ACC112 (cell line): ENCODE results near the gene WDR38.

Experiments
- H2AFZ ChIP-seq: fragments of 200-600 bp; sonication (generic); one replicate; pipeline ENCODE4 v1.6.0; 2017; ENCODE audit warnings: antibody characterized with exemption, low read length; ENCODE audit not compliant: unreplicated experiment
- H3K27ac ChIP-seq: fragments of 200-600 bp; sonication (generic); 2 replicates; pipeline ENCODE4 v1.5.1; 2014; ENCODE audit warnings: low read depth, mild to moderate bottlenecking, antibody characterized with exemption, low read length, moderate library complexity
- H3K27me3 ChIP-seq: fragments of 200-600 bp; sonication (generic); 2 replicates; pipeline ENCODE4 v1.6.1; 2014; ENCODE audit warnings: mild to moderate bottlenecking, antibody characterized with exemption, low read length, moderate library complexity, mixed read lengths; ENCODE audit not compliant: insufficient read depth
- H3K36me3 ChIP-seq: fragments of 200-600 bp; sonication (generic); 2 replicates; pipeline ENCODE4 v1.6.1; 2016; ENCODE audit warnings: mild to moderate bottlenecking, antibody characterized with exemption, low read length, moderate library complexity, mixed read lengths; ENCODE audit not compliant: insufficient read depth
- H3K4me1 ChIP-seq: fragments of 200-600 bp; sonication (generic); one replicate; pipeline ENCODE4 v1.6.1; 2016; ENCODE audit warnings: low read length, mixed read lengths; ENCODE audit not compliant: insufficient read depth, unreplicated experiment, control insufficient read depth
- H3K4me3 ChIP-seq: fragments of 200-600 bp; sonication (generic); 2 replicates; pipeline ENCODE4 v1.5.1; 2014; ENCODE audit warnings: mild to moderate bottlenecking, low read depth, low read length
- H3K79me2 ChIP-seq: fragments of 200-600 bp; sonication (generic); one replicate; pipeline ENCODE4 v1.6.0; 2016; ENCODE audit warnings: low read length; ENCODE audit not compliant: control insufficient read depth, unreplicated experiment, insufficient read depth

Gene WDR38

DNA sequence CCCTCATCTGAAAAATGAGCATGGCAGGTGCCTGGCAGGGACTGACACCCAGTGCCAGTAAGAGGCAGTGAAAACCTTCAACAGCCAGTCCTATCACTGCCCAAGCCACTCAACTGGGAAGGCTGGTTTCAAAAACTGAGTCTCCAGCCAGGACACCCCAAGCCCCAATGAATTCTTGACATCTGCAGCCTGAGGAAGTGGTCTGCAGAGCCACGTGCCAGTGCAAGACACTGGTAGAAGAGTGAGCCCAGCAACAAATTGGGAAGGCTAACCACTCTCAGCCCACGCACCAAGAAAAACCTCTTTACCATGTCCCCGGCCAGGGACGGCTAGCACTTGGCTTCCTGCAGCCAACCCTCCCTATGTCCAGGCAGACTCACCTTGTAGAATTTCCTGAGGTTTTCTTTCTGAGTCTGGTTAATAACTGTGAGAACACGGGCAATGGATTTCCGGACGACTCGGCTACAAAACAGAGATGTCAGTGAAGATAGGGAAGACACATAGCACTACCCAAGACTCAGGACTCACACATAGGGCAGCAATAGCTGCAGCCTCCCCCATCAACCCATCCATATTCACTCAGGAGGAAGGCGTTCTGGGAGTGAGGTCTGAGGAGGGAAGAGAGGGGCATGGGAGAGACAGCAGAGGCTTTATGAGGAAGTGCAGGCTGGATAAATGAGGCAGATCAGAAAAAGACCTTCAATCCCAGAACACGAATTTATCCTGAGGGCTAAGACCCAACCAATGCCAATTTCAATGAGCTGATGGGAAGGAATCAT, 6.7 kb downstream of the WDR38 start:
- Histone ChIP-seq H2AFZ (no peak overlapping the region), H3K27ac (no peak overlapping the region), H3K36me3 (peaks cover 24% of the 10 kb centered on the region), H3K4me1 (peaks cover 29% of the 10 kb centered on the region), H3K4me3 (peak overlapping the region; percentile 88), H3K79me2 (peaks cover 30% of the 10 kb centered on the region), H3K27me3 (no peaks in the 10 kb centered on the region)

DNA sequence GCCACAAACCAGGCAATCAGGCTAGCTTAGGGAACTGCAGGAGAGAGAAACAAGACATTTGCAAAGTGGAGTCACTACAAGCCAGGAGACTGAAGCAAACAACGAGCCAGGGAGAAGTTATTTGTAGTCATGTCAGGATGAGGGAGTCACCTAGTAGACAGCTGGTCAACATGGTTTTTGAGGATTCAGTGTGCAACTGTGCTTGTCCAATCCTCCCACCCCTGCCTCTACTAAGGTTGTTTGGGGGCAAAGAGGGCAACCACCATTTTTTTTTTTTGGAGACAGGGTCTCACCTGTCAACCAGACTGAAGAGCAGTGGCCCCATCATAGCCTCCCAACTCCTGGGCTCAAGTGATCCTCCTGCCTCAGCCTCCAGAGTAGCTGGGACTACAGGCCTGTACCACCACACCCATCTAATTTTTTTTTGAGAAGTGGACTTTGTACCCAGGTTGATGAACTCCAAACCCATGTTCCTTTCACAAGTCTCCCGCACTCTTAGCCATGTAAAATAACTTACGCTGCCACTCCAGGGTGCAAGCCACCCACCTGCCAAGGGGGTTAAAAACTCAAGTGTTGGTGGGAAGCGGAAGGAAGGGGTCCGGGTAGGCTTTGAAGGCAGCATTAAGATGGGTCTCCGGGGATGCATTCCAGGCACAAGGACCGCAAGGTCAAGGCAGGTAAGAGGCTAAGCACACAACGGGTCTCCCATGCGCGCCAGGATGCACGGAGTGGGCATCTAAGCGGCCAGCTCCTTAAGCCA, 7.5 kb downstream of the WDR38 start:
- Histone ChIP-seq H2AFZ (no peak overlapping the region), H3K27ac (no peak overlapping the region), H3K4me1 (peaks cover 29% of the 10 kb centered on the region), H3K4me3 (peak overlapping the region; percentile 88), H3K27me3 (no peaks in the 10 kb centered on the region), H3K79me2 (peaks cover 30% of the 10 kb centered on the region), H3K36me3 (peaks cover 24% of the 10 kb centered on the region)

DNA sequence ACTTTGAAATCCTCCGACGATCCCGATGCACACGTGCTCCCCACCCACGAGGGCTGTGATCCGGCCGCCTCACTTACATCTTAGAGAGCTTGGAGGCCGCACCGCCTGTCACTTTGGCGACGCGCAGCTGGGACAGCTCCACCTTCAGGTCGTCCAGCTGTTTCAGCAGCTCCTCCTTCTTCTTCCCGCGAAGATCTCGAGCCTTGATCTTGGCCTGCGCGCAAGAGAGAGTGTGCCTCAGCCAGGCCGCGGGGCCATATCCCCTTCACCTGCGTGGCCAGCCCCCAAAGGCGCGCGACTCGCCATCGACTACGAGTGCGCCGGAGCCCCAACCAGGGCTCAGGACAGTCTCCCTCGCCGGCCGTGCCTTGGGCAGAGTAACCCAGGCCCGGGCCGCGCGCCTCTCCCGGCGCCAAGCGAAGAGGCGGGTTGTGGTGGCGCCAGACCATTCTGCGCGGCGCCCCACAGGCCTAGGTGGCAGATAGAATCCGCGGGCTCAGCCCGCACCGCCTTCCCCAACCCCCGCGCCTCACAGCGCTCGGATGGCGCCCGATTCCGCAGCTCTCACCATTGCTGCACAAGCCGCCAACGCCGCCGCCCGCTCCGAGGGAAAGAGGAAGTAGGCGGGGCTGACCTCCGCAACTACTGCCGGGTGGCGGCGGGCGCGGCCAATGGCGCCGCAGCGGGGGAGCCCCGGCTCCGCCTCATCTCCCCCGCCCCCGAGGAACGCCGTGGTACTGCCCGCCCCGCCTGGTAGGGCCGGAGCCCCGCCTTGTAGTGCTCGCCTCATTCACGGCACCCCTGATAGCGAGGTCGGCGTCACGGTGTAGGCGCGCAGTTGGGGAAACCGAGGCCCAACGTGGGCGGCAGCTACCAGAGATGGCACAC, 8.3 kb downstream of the WDR38 start, which contains the start of the genes ARPC5L and RPL35:
Gene ARPC5L, plus strand, starts transcription at position 789 of the 888 bp plus-strand sequence. CDS start 7,161 bp downstream, outside the sequence.
Gene RPL35, minus strand, starts transcription at position 616 of the 888 bp plus-strand sequence. Its CDS starts 45 bp downstream, at position 571.
- H2AFZ ChIP-seq, result peak within 1 kb of the TSS; percentile 87
- peak within 1 kb of the TSS; percentile 88 for H3K4me3 ChIP-seq
- H3K27me3 ChIP-seq, result no peaks in the 10 kb centered on the region
- peaks cover 29% of the 10 kb centered on the region for H3K4me1 ChIP-seq
- H3K79me2 ChIP-seq, result peaks cover 30% of the 10 kb centered on the region
- H3K36me3 ChIP-seq, result peaks cover 24% of the 10 kb centered on the region
- peak within 1 kb of the TSS; percentile 74 for H3K27ac ChIP-seq

- Histone ChIP-seq H3K79me2 (peaks cover 42% of the 10 kb centered on the region), H3K36me3 (peaks cover 22% of the 10 kb centered on the region), H3K4me3 (no peak overlapping the region), H3K4me1 (peaks cover 29% of the 10 kb centered on the region), H3K27me3 (no peaks in the 10 kb centered on the region), H2AFZ (peak overlapping the region; percentile 4), H3K27ac (no peak overlapping the region)
Measured at GRCh38 chr9:124863371-124863871, 10.2 kb downstream of the WDR38 start.

GRCh38 chr9:124868511-124869465, 15.5 kb downstream of the WDR38 start:
- peaks cover 17% of the 10 kb centered on the region; the same call in 1 of the 2 replicates for H3K36me3 ChIP-seq
- peaks cover 33% of the 10 kb centered on the region for H3K4me1 ChIP-seq
- H2AFZ ChIP-seq, result peak overlapping the region; percentile 80
- H3K27ac ChIP-seq, result peak overlapping the region; percentile 83
- no peaks in the 10 kb centered on the region for H3K27me3 ChIP-seq
- H3K79me2 ChIP-seq, result peaks cover 61% of the 10 kb centered on the region
- peak overlapping the region; percentile 78 for H3K4me3 ChIP-seq

DNA sequence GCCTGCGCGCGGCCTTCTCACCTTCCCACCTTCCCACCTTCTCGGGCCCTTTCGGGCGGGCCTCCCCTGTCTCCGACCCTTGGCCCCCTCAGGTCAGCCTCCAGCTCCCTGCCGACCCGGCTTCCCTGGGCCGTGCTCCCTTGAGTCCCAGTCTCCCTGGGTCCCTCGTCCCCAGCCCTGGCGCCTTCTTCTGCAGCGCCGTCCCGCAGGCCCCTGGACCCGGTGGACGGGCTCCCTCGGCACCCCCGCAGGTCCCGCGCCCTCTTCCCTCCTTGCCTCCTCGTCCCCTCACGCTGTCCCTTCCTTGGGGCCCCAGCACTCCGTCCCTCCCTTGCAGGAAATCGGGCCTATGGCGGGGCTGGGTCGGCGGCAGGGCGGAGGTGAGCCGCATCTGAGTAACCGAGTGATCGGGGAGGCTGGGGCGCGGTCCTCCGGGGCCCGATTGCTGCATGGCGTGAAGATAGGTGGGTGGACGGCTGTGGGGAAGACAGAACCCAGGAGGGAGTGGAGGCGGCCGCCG, 16.3 kb downstream of the WDR38 start:
- H3K27me3 ChIP-seq, result no peaks in the 10 kb centered on the region
- H3K79me2 ChIP-seq, result peaks cover 69% of the 10 kb centered on the region
- peak overlapping the region; percentile 80 for H2AFZ ChIP-seq
- H3K4me3 ChIP-seq, result peak overlapping the region; percentile 78
- peaks cover 33% of the 10 kb centered on the region for H3K4me1 ChIP-seq
- H3K36me3 ChIP-seq, result peaks cover 19% of the 10 kb centered on the region; the same call in 1 of the 2 replicates
- peak overlapping the region; percentile 83 for H3K27ac ChIP-seq

GRCh38 chr9:124869986-124870560, 16.8 kb downstream of the WDR38 start:
- H3K27ac ChIP-seq, result peak overlapping the region; percentile 83
- H3K4me1 ChIP-seq, result peaks cover 33% of the 10 kb centered on the region
- no peak overlapping the region for H2AFZ ChIP-seq
- peaks cover 74% of the 10 kb centered on the region for H3K79me2 ChIP-seq
- peak overlapping the region; percentile 78 for H3K4me3 ChIP-seq
- no peaks in the 10 kb centered on the region for H3K27me3 ChIP-seq
- peaks cover 22% of the 10 kb centered on the region; the same call in 1 of the 2 replicates for H3K36me3 ChIP-seq

DNA sequence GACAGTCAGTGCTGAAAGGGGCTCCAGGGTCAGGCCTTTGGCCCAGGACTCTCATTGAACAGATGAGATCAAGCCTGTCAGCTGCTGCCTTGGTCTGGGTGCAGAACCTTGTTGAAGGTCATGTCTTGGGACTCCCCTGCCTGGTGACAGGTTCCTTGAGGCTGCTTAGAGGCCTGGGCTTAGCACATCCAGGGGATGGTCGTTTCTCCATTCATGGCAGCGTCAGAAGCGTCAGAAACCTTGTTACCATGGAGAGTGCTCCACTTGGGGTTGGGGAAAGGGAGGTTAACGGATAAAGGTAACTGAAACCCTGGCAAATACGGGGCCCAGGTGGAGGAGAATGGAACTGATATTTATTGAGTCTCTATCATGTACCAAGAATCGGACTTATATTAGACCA, 17.5 kb downstream of the WDR38 start:
- Histone ChIP-seq H3K36me3 (peaks cover 28% of the 10 kb centered on the region), H3K4me1 (peaks cover 33% of the 10 kb centered on the region), H3K27me3 (no peaks in the 10 kb centered on the region), H3K4me3 (peak overlapping the region; percentile 78), H3K79me2 (peaks cover 74% of the 10 kb centered on the region), H3K27ac (peak overlapping the region; percentile 83; the same call in 1 of the 2 replicates), H2AFZ (no peak overlapping the region)

DNA sequence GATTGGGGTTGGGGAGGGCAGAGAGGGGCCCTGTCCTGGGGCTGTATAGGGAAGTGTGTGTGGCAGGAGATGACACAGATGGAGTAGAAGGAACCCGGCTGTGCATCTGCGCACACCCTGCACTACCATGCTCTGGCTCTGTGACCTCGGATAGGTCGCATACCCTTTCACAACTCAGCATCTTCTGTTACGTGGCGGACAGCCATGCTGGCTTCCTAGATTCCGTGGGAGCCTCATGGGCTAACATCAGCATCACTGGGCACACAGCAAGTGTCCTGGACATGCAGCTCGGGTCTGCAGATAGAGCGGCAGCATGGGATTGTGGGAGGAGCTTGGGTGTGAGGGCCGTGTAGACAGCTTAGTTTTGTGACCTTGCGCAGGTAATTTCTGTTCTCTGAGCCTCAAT, 17.9 kb downstream of the WDR38 start:
- Histone ChIP-seq H3K4me3 (peak overlapping the region; percentile 78), H3K4me1 (peaks cover 33% of the 10 kb centered on the region), H3K27ac (0 out of 2 replicates have a peak overlapping the region, but pooled peaks have one; percentile 52), H3K36me3 (peaks cover 28% of the 10 kb centered on the region), H2AFZ (no peak overlapping the region), H3K79me2 (peaks cover 74% of the 10 kb centered on the region), H3K27me3 (no peaks in the 10 kb centered on the region)
